Amygdala (tissue), 56 donors: Measurements from ENCODE around the gene SIPA1L3.

Experiments used
- DNase-seq, 56 donors: peaks; one replicate each; lab custom pipeline; 2025; lab: John Stamatoyannopoulos, UW

The SIPA1L3 gene

DNA sequence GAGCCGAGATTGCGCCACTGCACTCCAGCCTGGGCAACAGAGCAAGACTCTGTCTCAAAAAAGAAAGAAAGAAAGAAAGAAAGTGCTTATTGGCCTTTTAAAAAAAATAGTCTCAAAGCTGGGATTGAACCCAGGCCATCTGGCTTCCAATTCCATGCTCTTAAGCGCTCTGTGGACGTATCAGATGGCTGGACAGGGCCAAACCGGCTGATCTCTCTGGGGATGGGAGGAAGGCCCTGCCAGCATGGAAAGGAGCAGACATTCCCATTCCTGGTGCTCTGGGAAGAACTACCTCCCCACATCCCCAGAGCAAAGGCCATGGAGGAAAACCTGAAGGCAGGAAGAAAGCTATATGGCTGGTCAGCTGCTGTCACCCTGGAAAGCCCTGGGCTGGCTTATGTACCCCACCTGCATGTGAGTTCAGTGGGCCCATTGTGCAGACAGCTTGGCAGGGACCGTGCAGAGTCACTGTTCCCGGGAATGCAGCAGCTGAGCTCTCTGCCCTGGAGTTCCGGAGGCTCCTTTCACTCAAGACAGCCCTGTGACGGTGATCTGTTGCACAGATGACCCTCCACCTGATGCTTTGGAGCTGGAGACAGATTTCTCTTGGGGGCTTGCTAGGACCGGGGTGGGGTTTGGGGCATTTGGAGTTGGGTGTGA, 84.3 kb downstream of the SIPA1L3 start:
- peak in 1 of 56 donors; percentile 9 for DNase-seq

DNA sequence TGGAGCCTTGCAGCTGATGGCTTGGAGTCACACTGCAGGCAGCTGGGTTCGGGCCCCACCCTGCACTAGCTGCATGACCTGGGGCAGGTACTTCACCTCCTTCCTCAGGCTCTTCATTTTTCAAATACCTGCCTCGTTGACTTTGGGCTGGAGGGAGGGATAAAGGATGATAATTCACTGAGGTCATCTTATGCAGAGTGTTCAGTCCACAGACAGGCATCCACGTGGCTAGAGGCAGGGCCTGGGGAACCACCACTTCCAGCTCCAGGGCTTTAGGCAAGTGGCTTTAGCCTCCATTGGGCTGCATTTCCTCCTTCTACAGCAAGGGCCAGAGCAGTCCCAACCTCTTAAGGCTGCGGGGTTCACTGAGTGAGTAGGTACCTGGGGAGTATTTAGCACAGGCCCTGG, 84.8 kb downstream of the SIPA1L3 start:
- no peak for DNase-seq

DNA sequence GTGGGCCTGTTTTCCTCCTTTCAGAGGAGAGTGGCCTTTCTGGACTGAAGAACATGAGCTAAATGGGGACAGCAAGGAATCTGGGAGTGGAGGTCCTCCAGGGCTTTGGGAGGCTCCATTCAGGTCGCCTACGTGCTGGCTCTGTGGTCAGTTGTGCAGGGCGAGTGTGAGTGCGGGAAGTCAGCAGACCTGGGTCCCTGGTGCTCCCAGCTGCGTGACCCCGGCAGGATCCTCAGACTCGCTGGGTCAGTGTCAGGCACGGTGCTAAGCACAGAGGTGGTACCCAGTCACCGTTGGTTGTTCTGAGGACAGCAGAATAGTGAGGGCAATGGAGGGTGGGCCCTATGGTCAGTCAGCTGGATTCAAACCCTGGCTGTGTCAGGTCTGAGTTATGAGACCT, 85.8 kb downstream of the SIPA1L3 start:
- DNase-seq = no peak

DNA sequence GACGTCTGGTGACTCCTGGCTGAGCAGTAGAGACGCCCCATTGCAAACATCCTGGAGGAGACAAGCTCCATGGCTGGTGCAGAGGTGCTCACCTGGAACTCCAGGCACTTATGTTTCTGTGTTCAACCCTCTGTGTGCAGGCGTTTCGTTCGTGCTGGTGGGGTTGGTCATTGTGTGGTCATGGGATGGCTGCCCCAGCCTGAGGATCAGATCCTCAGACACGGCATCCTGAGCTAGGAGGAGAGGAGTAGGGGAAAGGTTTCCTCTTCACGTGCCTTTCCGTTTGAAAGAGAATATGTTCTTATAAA, 87.8 kb downstream of the SIPA1L3 start:
- no peak for DNase-seq

DNA sequence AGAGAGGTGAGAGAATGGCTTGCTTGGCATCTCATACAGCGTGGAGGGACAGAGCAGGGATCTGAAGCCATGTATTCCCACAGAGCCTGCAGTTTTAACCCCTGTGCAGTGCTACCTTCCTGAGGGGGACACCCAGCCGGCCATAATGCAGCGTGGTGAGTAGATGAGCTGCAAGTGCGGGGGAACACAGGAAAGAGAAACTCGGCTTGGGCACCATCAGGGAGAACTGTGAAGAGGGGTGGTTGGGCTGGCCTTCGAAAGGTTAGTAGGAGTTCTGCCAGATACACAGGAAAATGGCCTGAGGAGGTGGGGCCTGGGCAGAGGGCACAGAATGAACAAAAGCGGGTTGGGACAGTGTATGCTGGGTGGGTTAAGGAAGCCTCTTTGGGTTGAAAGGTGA, 88.3 kb downstream of the SIPA1L3 start:
- no peak for DNase-seq

DNA sequence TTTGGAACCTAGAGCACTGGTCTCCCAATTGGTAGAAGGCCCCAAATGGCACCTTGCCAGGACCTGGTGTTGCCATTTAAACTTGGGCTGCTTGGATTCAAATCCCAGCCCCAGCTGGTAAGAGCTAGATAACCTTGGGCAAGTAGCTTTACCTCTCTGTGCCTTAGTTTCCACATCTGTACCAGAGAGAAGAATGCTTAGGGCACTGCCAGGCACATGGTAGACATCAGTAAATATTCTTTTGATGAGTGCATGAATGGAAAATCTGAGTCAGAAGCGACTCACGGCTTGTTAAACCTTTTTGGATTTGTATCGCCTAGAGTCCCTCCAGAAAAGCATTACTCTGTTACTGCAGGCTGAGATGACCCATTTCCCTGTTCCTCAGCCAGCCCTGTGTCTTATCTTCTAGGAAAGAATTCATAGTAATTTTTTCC, 90.9 kb downstream of the SIPA1L3 start:
- no peak for DNase-seq

DNA sequence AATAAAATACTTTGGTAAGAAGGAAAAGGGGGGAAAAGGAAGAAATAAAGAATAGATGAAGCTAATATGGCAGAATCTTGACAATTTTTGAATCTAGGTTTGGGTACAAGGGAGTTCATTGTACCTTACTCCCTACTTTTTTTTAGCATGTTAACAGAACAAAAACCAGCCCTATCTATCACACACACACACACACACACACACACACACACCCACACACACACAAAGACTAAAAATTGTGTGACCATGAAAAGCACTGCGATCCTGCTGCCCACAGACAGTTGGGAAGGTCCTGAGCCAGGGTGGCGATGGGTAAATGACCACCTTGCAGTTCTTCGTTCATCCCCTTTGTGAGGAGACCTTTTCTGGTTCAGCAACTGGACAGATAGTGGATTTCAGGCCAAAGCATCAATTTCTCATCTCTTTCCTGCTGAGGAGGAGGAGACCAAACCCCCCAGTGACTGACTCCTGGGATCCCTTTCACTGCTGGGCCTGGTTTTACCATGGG, 91.8 kb downstream of the SIPA1L3 start:
- DNase-seq = no peak

DNA sequence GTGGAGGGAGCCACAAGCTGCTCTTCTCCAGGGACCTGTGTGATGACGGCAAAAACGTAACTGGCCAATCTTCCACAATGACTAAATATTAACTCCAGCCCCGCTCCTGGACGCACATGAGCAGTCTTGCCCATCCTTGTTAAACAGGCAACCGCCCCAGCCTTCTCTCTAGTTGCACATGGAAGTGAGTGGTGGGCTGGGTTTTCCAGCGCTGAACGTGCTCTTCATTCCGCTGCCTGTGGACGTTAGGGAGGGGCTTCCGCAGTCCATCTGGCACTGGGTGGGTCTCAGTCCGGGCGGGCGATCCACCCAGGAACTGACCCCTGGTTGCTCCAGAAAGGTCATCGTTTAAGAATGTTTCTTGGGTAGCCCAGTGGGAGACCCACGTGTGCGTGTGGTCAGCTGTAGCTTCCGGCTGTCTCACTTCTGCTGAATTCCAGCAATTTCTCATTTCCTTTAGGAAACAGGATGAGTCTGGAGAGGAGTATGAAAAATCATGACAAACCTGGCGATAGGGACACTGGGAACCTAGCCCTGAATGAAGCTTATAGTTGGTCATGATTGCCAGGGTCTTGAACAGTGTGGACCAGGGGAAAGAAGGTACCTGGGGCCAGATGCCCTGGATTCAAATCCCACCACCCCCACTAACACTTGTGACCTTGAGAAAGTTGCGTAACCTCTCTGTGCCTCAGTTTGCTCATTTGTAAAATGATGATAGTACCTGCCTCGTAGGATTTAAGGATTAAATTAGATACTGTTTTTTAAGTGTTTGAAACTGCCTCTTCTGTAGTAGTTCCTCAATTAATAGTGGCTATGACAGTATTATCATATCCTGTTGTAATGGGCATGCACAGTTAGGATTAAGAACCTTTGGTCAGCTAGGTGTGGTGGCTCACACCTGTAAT, 92.6 kb downstream of the SIPA1L3 start:
- DNase-seq = no peak

DNA sequence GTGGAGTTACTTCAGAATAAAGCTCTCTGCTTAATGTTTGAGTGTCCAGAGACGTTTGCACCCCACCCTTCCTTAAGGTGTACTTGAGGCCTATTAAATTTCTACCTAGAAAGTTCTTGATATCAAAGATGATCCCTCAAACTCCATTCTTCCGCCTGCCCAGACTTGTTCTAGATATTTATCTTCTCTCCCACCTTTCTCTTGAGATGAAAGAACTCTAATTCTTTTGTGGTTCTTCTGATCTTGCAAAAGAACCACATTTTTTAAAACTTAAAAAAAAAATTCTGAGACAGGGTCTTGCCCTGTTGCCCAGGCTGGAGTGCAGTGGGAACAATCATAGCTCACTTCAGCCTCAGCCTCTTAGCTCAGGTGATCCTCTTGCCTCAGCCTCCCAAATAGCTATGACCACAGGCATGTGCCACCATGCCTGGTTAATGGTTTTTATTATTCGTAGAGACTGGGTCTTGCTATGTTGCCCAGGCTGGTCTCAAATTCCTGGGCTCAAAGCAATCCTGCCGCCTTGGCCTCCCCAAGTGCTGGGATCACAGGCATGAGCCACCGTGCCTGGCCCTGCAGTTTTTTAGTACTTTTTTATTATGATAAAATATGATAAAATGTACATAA, 94.3 kb downstream of the SIPA1L3 start:
- no peak for DNase-seq

DNA sequence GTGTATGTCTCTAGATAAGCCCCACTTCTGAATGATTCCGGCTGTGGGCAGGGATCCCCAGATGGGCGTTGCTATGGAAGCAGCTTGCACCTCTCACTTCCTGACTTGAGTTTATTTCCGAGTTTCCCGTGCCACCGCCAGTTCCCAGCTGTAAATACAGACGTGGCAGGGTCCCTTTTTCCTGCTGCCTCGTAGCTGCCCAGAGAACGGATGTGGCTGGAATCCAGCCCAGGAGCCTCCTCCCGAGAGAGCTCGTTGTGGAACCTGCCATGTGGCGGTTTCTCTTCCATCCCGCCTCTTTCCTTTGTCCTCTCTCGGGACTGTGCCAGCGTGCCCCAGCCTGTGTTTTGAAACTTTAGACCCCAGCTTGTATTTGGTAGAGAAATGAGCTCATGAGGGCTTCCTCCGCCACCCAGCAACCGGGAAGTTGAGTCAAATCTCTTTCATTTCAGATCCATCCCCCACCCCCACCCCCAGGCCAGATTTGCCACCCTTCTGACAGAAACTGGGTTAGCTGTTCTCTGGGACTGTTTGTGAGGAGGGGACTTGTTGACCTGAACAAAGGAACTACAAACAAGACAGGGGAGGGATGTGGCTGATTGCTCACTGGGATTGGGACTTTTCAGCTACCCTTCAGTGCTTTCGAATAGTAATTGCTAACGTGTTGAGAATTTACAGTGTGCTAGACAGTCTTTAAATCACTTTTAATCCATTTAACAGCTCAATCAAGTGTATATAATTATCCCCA, 96.6 kb downstream of the SIPA1L3 start:
- peak in 51 of 56 donors; percentile 17 to 74 (median 53) for DNase-seq

DNA sequence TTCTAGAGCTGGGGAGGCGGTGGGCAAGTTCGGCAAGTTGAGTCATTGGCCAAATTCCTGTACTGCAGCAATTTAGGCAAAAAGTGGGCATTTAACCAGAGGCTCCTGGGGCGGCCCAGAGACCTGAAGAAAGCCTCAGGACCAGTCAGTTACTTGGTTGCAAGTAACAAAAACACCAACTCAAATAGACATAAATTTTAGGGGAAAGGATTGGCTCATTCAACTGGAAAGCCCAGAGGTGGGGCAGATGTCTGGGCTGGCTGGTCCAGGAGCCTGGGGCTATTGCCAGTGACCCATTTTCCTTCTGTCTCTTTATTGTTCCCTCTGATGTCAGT, 97.1 kb downstream of the SIPA1L3 start:
- DNase-seq = no peak

DNA sequence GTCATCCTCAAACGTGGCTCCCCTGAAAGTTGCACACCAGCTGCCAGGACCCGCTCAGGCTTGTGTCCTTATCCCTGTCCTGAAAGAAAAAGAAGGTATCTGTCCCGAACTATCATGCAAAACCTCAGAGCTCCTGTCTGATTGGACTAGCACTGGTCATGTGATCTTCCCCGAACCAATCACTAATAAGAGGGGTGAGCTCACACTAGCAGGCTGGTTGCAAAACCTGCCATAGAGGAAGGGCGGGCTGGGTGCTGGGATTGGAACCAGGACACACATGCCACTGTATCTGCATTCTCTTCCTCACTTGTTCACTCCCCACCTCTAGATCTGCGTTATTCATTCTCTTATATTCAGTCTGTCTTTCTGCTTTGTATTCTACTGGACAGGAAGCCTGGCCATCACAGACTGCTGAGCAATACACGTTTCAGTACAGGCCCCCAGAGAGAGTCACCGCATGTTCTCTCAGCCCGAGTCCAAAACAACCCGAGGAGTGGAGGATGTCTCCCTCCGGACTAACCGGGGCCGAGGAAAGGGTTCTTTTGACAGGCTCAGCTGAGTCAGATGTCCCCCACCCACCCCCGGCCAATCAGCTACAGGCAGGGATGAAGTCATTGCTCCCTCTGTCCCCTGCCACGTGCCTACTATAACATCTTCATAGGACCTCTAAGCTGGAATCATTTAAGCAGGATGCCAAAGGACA, 97.7 kb downstream of the SIPA1L3 start:
- DNase-seq = peak; percentile 52 to 99 (median 88)

DNA sequence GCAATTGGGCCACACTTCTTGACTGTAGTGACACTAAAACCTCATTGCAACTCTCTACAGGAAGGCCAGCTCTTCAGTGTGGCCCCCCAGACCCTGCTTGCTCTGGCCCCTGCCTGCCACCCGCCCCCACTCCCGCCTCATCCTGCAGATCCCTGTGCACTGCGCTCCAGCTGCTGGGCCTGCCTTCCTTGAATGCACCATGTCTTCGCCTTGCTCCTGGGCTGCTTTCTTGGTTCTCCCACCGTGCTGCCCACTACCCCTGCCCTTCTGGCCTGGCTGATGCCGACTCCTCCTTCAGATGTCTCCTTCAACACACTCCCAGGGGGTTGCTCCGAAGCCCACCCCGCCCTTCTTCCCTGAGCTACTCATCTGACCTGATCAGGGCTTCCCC, 98.2 kb downstream of the SIPA1L3 start:
- DNase-seq = peak in 4 of 56 donors; percentile 43 to 53 (median 51)

DNA sequence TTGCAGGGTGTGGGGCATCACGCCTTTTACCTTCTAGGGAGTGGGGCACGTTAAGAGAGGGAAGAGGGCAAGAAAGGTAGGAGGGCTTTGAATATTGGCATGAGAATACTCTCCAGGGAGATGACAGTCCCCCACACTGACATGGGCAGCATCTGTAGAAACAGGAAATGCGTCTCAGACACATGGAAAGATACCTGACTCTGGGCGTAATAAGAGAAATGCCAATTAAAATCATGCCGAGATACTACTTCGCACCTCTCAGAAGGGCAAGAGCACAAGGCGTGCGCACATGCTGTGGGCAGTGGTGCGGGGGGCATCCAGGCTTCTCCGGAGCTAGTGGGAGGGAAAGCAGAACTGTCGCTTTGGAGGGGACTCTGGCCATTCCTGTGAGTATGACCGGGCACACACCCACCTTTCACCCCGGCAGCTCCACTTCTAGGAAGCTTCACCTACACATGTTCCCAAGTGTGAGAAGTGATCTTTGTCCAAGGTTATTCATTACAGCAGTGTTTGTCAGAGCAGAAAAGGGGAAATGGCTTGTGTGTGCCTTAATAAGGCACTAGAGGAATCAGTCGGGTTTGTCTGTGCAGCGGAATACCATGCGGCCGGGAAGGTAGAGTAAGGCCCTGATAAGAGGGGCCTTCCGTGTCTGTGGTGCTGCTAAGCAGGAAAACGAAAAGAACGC, 99.5 kb downstream of the SIPA1L3 start:
- no peak for DNase-seq

DNA sequence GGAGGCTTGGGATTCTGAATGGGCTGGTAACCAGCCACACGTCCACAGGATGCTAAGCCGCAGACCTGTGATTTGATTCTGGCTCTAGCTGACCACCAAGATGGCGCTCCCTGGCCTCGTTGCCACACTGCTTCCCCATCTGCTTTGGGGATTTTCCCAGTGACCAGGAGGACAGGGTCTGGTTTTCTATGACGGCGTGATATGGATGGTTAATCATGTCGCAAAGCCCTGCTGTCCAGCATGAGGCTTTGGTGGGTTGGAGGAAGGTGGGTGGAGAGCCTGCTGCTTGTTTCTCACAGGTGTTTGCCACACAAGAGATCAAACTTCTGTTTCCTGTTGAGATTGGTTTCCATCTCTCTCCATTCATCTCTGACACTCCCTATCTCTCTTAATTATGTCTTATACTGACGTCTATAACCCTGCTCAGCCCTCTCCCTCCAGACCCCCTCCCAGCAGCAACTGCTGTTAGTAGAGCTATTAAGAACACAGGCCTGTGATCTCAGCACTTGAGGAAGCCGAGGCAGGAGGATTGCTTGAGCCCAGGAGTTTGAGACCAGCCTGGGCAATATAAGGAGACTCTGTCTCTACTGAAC, 102.7 kb downstream of the SIPA1L3 start:
- no peak for DNase-seq

DNA sequence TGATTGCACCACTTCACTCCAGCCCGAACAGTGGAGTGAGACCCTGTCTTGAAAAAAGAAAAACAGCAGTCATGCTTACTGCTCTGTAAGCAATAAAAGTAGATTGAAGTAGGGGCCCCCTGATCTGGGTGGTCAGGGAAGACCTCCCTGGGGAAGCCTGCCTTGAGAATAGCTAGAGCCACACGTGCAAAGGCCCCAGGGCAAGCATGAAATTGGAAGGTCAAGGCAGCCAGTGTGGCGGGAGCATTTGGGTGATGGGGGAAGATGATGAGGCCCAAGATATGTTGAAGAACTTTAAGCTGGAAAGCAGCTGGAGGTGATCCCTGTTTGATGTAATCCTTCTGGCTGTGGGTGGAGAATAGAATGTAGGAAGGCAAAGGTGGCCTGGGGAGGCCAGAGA, 104.4 kb downstream of the SIPA1L3 start:
- DNase-seq = no peak

DNA sequence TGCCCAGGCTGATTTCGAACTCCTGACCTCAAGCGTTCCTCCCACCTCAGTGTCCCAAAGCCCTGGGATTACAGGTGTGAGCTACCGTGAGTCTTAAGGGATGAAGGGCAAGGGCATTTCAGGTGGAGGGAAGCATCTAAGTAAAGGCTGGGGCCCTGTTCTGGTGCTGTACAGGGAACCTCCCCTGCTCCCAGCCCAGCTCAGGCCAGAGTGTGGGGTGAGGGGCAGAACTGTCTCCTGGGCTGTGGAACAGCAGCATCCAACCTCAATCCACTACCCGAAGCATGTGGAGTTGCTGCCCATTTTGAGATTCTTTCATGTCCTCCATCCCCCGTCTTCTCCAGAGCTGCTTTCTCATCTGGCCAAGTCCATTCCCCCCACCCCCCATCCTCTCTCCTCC, 105.3 kb downstream of the SIPA1L3 start:
- DNase-seq = no peak

DNA sequence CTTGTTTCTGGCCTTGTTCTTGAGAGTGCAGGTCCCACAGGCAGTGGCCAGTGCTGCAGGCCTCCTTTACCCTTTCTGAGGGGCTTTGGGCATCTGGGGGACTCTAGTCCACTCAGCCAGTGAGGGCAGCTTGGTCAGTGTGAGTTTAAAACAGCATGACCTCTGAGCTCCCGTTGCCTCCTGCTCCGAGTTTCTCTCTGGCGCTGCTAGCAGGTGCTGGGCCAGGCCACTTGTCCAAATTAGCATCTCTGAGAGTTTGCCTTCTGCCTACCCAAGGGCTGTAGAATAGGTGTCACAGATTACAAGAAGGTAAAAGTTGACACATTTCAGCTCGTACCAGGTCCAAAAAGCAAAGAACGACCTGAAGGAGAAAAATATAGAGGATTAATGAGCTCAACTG, 105.9 kb downstream of the SIPA1L3 start:
- DNase-seq = no peak

DNA sequence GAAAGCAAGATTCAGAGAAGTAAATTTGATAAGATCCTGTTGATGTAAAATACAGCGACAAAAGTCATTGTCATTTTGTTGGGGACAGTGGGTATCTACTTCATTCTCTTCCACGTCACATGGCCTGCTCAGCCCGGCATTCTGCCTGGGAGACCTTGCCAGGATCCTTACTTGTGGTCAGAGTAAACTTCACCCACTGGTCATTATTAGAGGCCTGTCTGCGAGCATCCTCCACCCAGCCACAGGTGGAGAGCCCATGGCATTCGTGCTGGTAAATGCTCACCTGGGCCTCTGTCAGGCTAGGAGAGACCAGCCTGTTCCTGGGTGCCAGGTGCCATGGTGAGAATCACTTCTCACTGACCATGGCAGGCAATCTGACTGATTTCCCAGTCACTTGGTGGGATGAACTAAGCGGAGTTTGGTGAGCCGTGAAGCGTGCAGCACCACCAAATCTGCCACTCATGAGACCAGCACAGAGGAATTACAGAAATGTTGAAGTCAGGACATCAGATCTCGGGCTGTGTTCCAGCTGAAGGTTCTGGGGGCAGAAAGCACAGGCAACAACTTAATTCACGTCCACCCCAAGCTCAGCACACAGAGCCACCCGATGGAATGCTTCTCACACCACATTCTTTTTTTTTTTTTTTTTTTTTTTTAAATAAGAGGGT, 107.0 kb downstream of the SIPA1L3 start:
- DNase-seq = peak in 2 of 56 donors; percentile 11 to 21
